HepG2 (cell line): ENCODE results near the gene MICB. TPM values are rescaled to one million over a fixed set of nuclear protein-coding genes. Genes with fewer than 3 reads are reported as not detected.

Experiments used
- ATAC-seq: fragments of 200-7000 bp; cut with Tn5 transposase; 3 replicates; pipeline ENCODE4 v1.9.1; 2020; ENCODE audit warnings: mild to moderate bottlenecking, moderate library complexity
- BruUV-seq: library from RNA; stranded (reverse); fragments of 400-500 nt; replicated peaks from 2 replicates; lab custom pipeline; 2021; lab: Mats Ljungman, UMichigan
- CTCF ChIA-PET: fragments of 300-600 bp; formaldehyde crosslinking; extraction: SDS; loops from one replicate; lab custom pipeline; 2021; ENCODE audit warnings: low total read pairs, inconsistent platforms, low intra/inter-chr PET ratio; lab: Yijun Ruan, JAX
- POLR2A ChIA-PET: fragments of 350-600 bp; sonication (Branson Sonifier 250); formaldehyde crosslinking; loops from one replicate; lab custom pipeline; 2020; ENCODE audit warnings: antibody characterized with exemption, inconsistent platforms; lab: Yijun Ruan, JAX
- DNase-seq: peaks from one replicate; pipeline ENCODE4 v3.0.0-alpha.2; 2015; ENCODE audit warnings: low spot score
- FAIRE-seq: peaks from 3 replicates; lab custom pipeline; 2011; peaks lifted over from hg19 to GRCh38; lab: Jason Lieb, UNC
- H2AFZ ChIP-seq: one replicate; pipeline ENCODE4 v1.6.1; 2011; ENCODE audit warnings: low read length, inconsistent platforms
- H3K27ac ChIP-seq: fragments of 300-600 bp; 3 replicates; pipeline ENCODE4 v1.8.0; 2011; ENCODE audit warnings: mixed run types, mild to moderate bottlenecking, mixed read lengths, low read length, inconsistent platforms; ENCODE audit not compliant: insufficient read depth; ENCODE audit errors: extremely low read length
- H3K27me3 ChIP-seq, 2 experiments: fragments of 200-600 bp in 1 of 2; 2 replicates in 1 of 2; 3 replicates in 1 of 2; pipeline versions ENCODE4 v1.6.0 to v1.8.0; 2011; ENCODE audit warnings: low read length in 2 of 2, mild to moderate bottlenecking in 2 of 2, moderate library complexity in 2 of 2, inconsistent platforms in 1 of 2; ENCODE audit not compliant: insufficient read depth in 2 of 2, control insufficient read depth in 1 of 2
- H3K36me3 ChIP-seq, 2 experiments: fragments of 200-600 bp in 1 of 2; replicated peaks in 1 of 2; 2 replicates in 1 of 2; 3 replicates in 1 of 2; pipeline versions ENCODE4 v1.5.1 to v1.8.0; 2011; ENCODE audit warnings: low read length in 2 of 2, inconsistent platforms in 1 of 2; ENCODE audit not compliant: insufficient read depth in 2 of 2, control insufficient read depth in 1 of 2
- H3K4me1 ChIP-seq: 2 replicates; pipeline ENCODE4 v1.5.1; 2012; ENCODE audit warnings: low read length, inconsistent platforms; ENCODE audit not compliant: insufficient read depth
- H3K4me2 ChIP-seq: 2 replicates; pipeline ENCODE4 v1.6.0; 2011; ENCODE audit warnings: low read depth, low read length, inconsistent platforms
- H3K4me3 ChIP-seq, 3 experiments: fragments of 200-600 bp in 1 of 3; sonication (generic), shearing (Covaris generic) in 1 of 3; replicated peaks in 1 of 3; 2 replicates each; pipeline ENCODE4 v1.5.1; 2011 to 2016; ENCODE audit warnings: low read length in 3 of 3, inconsistent platforms in 2 of 3, low read depth in 2 of 3, mild to moderate bottlenecking in 2 of 3, control low read depth in 1 of 3, mixed read lengths in 1 of 3; ENCODE audit not compliant: insufficient read depth in 1 of 3
- H3K79me2 ChIP-seq: one replicate; pipeline ENCODE4 v1.6.1; 2011; ENCODE audit warnings: low read length, inconsistent platforms; ENCODE audit not compliant: insufficient read depth
- H3K9ac ChIP-seq: 2 replicates; pipeline ENCODE4 v1.6.0; 2011; ENCODE audit warnings: mild to moderate bottlenecking, low read depth, low read length, inconsistent platforms; ENCODE audit not compliant: insufficient read depth
- H3K9me3 ChIP-seq: 2 replicates; pipeline ENCODE4 v1.5.1; 2012; ENCODE audit warnings: mild to moderate bottlenecking, low read length
- H4K20me1 ChIP-seq: 2 replicates; pipeline ENCODE4 v1.6.0; 2011; ENCODE audit warnings: inconsistent platforms, mild to moderate bottlenecking, low read length, moderate library complexity; ENCODE audit not compliant: insufficient read depth
- BORCS8-MEF2B ChIP-seq: sonication (generic); formaldehyde crosslinking; IDR thresholded peaks from 2 replicates; pipeline ENCODE4 v1.8.0; 2022; ENCODE audit warnings: mild to moderate bottlenecking, missing genetic modification reagents
- MTF1 ChIP-seq: sonication (generic); formaldehyde crosslinking; IDR thresholded peaks from 2 replicates; pipeline ENCODE4 v1.5.0; 2020; ENCODE audit warnings: missing genetic modification reagents
- PREB ChIP-seq: sonication (generic); formaldehyde crosslinking; IDR thresholded peaks from 2 replicates; pipeline ENCODE4 v1.4.0; 2020; ENCODE audit warnings: missing genetic modification reagents
- SMYD3 ChIP-seq: sonication (generic); formaldehyde crosslinking; IDR thresholded peaks from 2 replicates; pipeline ENCODE4 v1.8.1; 2023; ENCODE audit warnings: mild to moderate bottlenecking, missing genetic modification reagents
- ZBTB33 ChIP-seq: sonication (generic); formaldehyde crosslinking; IDR thresholded peaks from 2 replicates; pipeline ENCODE4 v1.4.0; 2020; ENCODE audit warnings: missing genetic modification reagents
- ZNF263 ChIP-seq: sonication (generic); formaldehyde crosslinking; IDR thresholded peaks from 2 replicates; pipeline ENCODE4 v1.4.0; 2020; ENCODE audit warnings: missing genetic modification reagents
- ZNF281 ChIP-seq: sonication (generic); formaldehyde crosslinking; IDR thresholded peaks from 2 replicates; pipeline ENCODE4 v1.4.0; 2020; ENCODE audit warnings: missing genetic modification reagents, borderline replicate concordance
- ZNF724P ChIP-seq: sonication (generic); formaldehyde crosslinking; IDR thresholded peaks from 2 replicates; pipeline ENCODE4 v1.8.0; 2022; ENCODE audit warnings: missing genetic modification reagents, borderline replicate concordance
- WGBS: methylation state at CpG from one replicate; pipeline ENCODE4 v1.1.6; 2017; ENCODE audit warnings: low lambda C conversion rate; 5-methylcytosine and 5-hydroxymethylcytosine counted together
- in situ Hi-C: cut with HindIII; loops from 2 replicates; pipeline ENCODE4 v1.10.0; 2017; ENCODE audit warnings: low pct_unique_long_range_greater_than_20kb; ENCODE audit not compliant: extremely low pct_ligation_motif_present
- intact Hi-C: fragments of 100-400 bp; cut with micrococcal nuclease; formaldehyde crosslinking; loops from one replicate; pipeline ENCODE4 v1.10.0; 2022; ENCODE audit not compliant: unreplicated experiment
- polyA plus RNA-seq, 8 experiments: library from polyadenylated mRNA; depleted of rRNA in 3 of 8; stranded (reverse) in 7 of 8; unstranded in 1 of 8; fragments of >200 nt; fragmentation: Illumina TruSeq in 4 of 8; extraction: Trizol in 4 of 8; gene quantifications; 2 replicates each; pipeline versions ENCODE4 v1.2.1 to v1.2.3, GENCODE V29; 2011 to 2016; ENCODE audit warnings: low read depth in 4 of 8, missing spikeins in 1 of 8, mixed read lengths in 1 of 8; ENCODE audit not compliant: insufficient read depth in 1 of 8
- total RNA-seq, 5 experiments: library from RNA; depleted of rRNA; stranded (reverse); fragments of >200 nt; fragmentation: Illumina TruSeq; extraction: Trizol; gene quantifications; 2 replicates each; pipeline ENCODE4 v1.2.3, GENCODE V29; 2016; ENCODE audit warnings: low read depth in 1 of 5

Gene MICB
- total and polyA plus RNA-seq, 2 of the 13 experiments (the other 11 are each of a cell fraction or from before 2014, with no cell fraction given) = 12.5 to 12.8 TPM

DNA sequence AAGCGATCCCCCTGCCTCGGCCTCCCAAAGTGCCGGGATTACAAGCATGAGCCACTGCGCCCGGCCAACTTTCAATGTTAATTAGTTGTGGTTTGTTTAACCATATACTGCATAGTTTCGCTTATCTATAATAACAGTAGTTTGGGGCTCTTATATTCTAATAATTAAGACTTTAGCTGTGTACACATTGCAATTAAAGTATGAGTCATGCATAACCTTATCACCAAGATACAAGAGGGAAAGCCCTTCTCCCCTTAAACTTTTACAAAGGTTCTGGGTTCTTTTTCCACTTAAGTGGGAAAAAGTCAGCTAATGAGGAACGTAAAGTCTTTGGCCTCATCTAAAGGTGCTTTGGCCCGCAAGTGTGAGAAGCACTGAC, 27.6 kb downstream of the MICB start:
- H4K20me1 ChIP-seq = peaks cover 10% of the 10 kb centered on the region; the same call in 1 of the 2 replicates
- H2AFZ ChIP-seq = no peak overlapping the region
- 0 out of 2 replicates have a peak overlapping the region, but pooled peaks have one; percentile 23 for H3K4me2 ChIP-seq
- TF ChIP-seq ZNF263 (CRISPR knock-in tag) (no peak), ZNF281 (CRISPR knock-in tag) (no peak), SMYD3 (CRISPR knock-in tag) (no peak), MTF1 (no peak), ZBTB33 (CRISPR knock-in tag) (no peak), PREB (CRISPR knock-in tag) (no peak), BORCS8-MEF2B (CRISPR knock-in tag) (peak; percentile 13; the same call in 1 of the 2 replicates), ZNF724P (CRISPR knock-in tag) (no peak)
- peaks cover 7 to 9% of the 10 kb centered on the region in 2 experiments; a peak in 4 of 5 replicates for H3K36me3 ChIP-seq
- no TSS peak for BruUV-seq
- DNase-seq = no peak
- intact Hi-C loops (no loop called here), in situ Hi-C loops (loop anchor here (5.0 kb wide), 1 partner anchor 33 kb away; no protein-coding TSS in a partner anchor)
- no peak overlapping the region for H3K27ac ChIP-seq
- no peak overlapping the region for H3K9ac ChIP-seq
- no peaks in the 10 kb centered on the region for H3K79me2 ChIP-seq
- no peaks in the 10 kb centered on the region for H3K9me3 ChIP-seq
- 56% methylated on average over 8 of the region's 8 CpGs for WGBS
- H3K4me1 ChIP-seq = peaks cover 47% of the 10 kb centered on the region
- no peak for FAIRE-seq
- CTCF ChIA-PET = no interaction called here
- no peaks in the 10 kb centered on the region for H3K27me3 ChIP-seq
- ATAC-seq = no peak
- H3K4me3 ChIP-seq = 0 out of 6 replicates have a peak overlapping the region, but pooled peaks of 1 of the 3 experiments have one; percentile 8
- POLR2A ChIA-PET = interaction anchor here (1.1 to 8.3 kb wide), 3 partner anchors 16 to 126 kb away, joined by 3 to 123 read pairs (median 3); partner anchors contain the start of gene DDX39B
